CD4-positive, CD25-positive, alpha-beta regulatory T cell (primary cell): Measurements from ENCODE around the gene ULK3. TPM values are rescaled to one million over a fixed set of nuclear protein-coding genes. Genes with fewer than 3 reads are reported as not detected.
A peak's percentile ranks its signal among the peaks of the same experiment; 100 is the strongest.

Experiments
- ATAC-seq, 2 donors: fragments of 150-1000 bp; cut with Tn5 transposase; one replicate each; pipeline ENCODE4 v1.10.0; 2021; ENCODE audit warnings: low read depth in 2 of 2, moderate number of reproducible peaks in 2 of 2, moderate library complexity in 1 of 2
- DNase-seq, 3 donors: peaks; one replicate each; pipeline versions ENCODE4 v3.0.0 to v3.0.0-alpha.2; 2012 to 2022; ENCODE audit warnings: mixed read lengths in 1 of 3
- H3K27ac ChIP-seq: one replicate; pipeline ENCODE4 v1.7.0; 2013; ENCODE audit warnings: mild to moderate bottlenecking, low read length; ENCODE audit not compliant: insufficient read depth, poor library complexity, severe bottlenecking
- H3K27me3 ChIP-seq: one replicate; pipeline ENCODE4 v1.7.0; 2013; ENCODE audit warnings: low read length; ENCODE audit not compliant: control insufficient read depth, insufficient read depth
- H3K36me3 ChIP-seq: one replicate; pipeline ENCODE4 v1.7.0; 2013; ENCODE audit warnings: mild to moderate bottlenecking, low read length, moderate library complexity; ENCODE audit not compliant: control insufficient read depth, insufficient read depth
- H3K4me1 ChIP-seq: 2 replicates; pipeline ENCODE4 v1.7.0; 2013; ENCODE audit warnings: mild to moderate bottlenecking, low read length; ENCODE audit not compliant: insufficient read depth, control insufficient read depth, poor library complexity, severe bottlenecking
- H3K4me3 ChIP-seq: one replicate; pipeline ENCODE4 v1.7.0; 2013; ENCODE audit warnings: low read depth, mild to moderate bottlenecking, low read length, moderate library complexity
- H3K9me3 ChIP-seq, 2 experiments: 1 replicate in 1 of 2; 2 replicates in 1 of 2; pipeline ENCODE4 v1.7.0; 2013; ENCODE audit warnings: low read length in 2 of 2, mild to moderate bottlenecking in 1 of 2, moderate library complexity in 1 of 2; ENCODE audit not compliant: control insufficient read depth in 2 of 2
- H3K27ac Mint-ChIP-seq, 3 donors: one replicate each; pipeline ENCODE4 v1.8.0; 2020 to 2022; ENCODE audit warnings: mild to moderate bottlenecking in 3 of 3, mixed read lengths in 3 of 3, moderate library complexity in 2 of 3
- H3K27me3 Mint-ChIP-seq: one replicate; pipeline ENCODE4 v1.8.0; 2022; ENCODE audit warnings: mild to moderate bottlenecking, mixed read lengths
- H3K36me3 Mint-ChIP-seq: one replicate; pipeline ENCODE4 v1.8.0; 2020; ENCODE audit warnings: mixed read lengths
- H3K4me1 Mint-ChIP-seq, 4 donors: one replicate each; pipeline ENCODE4 v1.8.0; 2020 to 2022; ENCODE audit warnings: mixed read lengths in 4 of 4, mild to moderate bottlenecking in 1 of 4
- H3K4me3 Mint-ChIP-seq, 4 donors: one replicate each; pipeline ENCODE4 v1.8.0; 2020 to 2022; ENCODE audit warnings: mild to moderate bottlenecking in 4 of 4, mixed read lengths in 4 of 4, moderate library complexity in 3 of 4
- H3K9me3 Mint-ChIP-seq, 7 donors: one replicate each; pipeline ENCODE4 v1.8.0; 2020 to 2022; ENCODE audit warnings: mixed read lengths in 7 of 7, mild to moderate bottlenecking in 3 of 7, moderate library complexity in 2 of 7
- polyA plus RNA-seq, 4 donors: library from polyadenylated mRNA; unstranded; fragments of 300-500 nt; fragmentation: Illumina TruSeq; gene quantifications; one replicate each; pipeline ENCODE4 v1.2.3, GENCODE V29; 2021
- total RNA-seq: library from RNA; stranded (reverse); gene quantifications from one replicate; pipeline ENCODE4 v1.2.3, GENCODE V29; 2022

ULK3 gene
- total and polyA plus RNA-seq, 5 donors from 2014 or later = 22.5 to 54.4 (median 35.2) TPM

- DNase-seq (no peak), ATAC-seq (no peak)
- Mint-ChIP-seq H3K4me3 (peak overlapping the region; percentile 1 to 82 (median 36)), H3K36me3 (peaks cover 29% of the 10 kb centered on the region), H3K27me3 (no peaks in the 10 kb centered on the region), H3K4me1 (peaks cover 11 to 86% (median 61%) of the 10 kb centered on the region in 4 donors), H3K27ac (peak overlapping the region; percentile 72 to 98 (median 80)), H3K9me3 (no peaks in the 10 kb centered on the region)
- Histone ChIP-seq H3K4me3 (no peak overlapping the region), H3K27me3 (no peaks in the 10 kb centered on the region), H3K36me3 (peaks cover 19% of the 10 kb centered on the region), H3K27ac (peak overlapping the region; percentile 47), H3K4me1 (peaks cover 65% of the 10 kb centered on the region), H3K9me3 (no peaks in the 10 kb centered on the region)
Observed at GRCh38 chr15:74866090-74866489, 23.1 kb upstream of the ULK3 start.

- Mint-ChIP-seq H3K4me3 (peak overlapping the region; percentile 47 to 84 (median 53)), H3K27ac (peak overlapping the region; percentile 80 to 98 (median 89)), H3K27me3 (no peaks in the 10 kb centered on the region), H3K36me3 (peaks cover 29% of the 10 kb centered on the region), H3K9me3 (no peaks in the 10 kb centered on the region), H3K4me1 (peaks cover 11 to 80% (median 55%) of the 10 kb centered on the region in 4 donors)
- H3K36me3 ChIP-seq = peaks cover 19% of the 10 kb centered on the region
- no peak overlapping the region for H3K4me3 ChIP-seq
- H3K27me3 ChIP-seq = no peaks in the 10 kb centered on the region
- no peak overlapping the region for H3K27ac ChIP-seq
- peaks cover 57% of the 10 kb centered on the region for H3K4me1 ChIP-seq
- ATAC-seq (no peak), DNase-seq (no peak)
- H3K9me3 ChIP-seq = no peaks in the 10 kb centered on the region
Observed at GRCh38 chr15:74865316-74865715, 22.4 kb upstream of the ULK3 start.

DNA sequence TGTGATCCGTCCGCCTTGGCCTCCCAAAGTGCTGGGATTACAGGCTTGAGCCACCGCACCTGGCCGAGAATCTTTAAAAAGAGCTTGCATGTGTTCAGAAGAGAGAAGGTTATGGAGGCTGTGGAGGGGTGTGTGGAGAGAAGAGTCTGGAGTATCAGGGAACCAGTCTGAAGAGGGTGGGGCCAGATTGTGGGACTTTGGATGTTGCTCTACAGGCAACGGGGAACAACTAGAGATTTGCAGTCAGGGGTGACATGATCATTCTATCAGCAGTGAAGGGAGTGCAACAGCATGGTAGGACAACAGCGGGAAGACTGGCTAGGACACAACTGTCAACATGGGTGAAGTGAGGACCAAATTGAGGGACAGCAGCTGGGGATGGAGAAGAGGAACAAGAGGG is 21.3 kb upstream of the ULK3 start:
- Mint-ChIP-seq H3K4me1 (peaks cover 11 to 78% (median 45%) of the 10 kb centered on the region in 4 donors), H3K36me3 (peaks cover 30% of the 10 kb centered on the region), H3K27ac (peak overlapping the region; percentile 23 to 87 (median 49)), H3K4me3 (peak overlapping the region in 3 of 4 donors; percentile 65 to 82 (median 78)), H3K9me3 (no peaks in the 10 kb centered on the region), H3K27me3 (no peaks in the 10 kb centered on the region)
- H3K9me3 ChIP-seq = no peaks in the 10 kb centered on the region
- H3K27ac ChIP-seq = no peak overlapping the region
- H3K27me3 ChIP-seq = no peaks in the 10 kb centered on the region
- H3K36me3 ChIP-seq = peaks cover 19% of the 10 kb centered on the region
- DNase-seq (no peak), ATAC-seq (no peak)
- H3K4me1 ChIP-seq = peaks cover 52% of the 10 kb centered on the region
- H3K4me3 ChIP-seq = no peak overlapping the region

- Histone ChIP-seq H3K4me3 (no peak overlapping the region), H3K27ac (no peak overlapping the region), H3K9me3 (no peaks in the 10 kb centered on the region), H3K4me1 (peaks cover 49% of the 10 kb centered on the region), H3K27me3 (no peaks in the 10 kb centered on the region), H3K36me3 (peaks cover 18% of the 10 kb centered on the region)
- peak in 1 of 3 donors; percentile 24 for DNase-seq
- Mint-ChIP-seq H3K27ac (peak overlapping the region; percentile 65 to 84 (median 75)), H3K36me3 (peaks cover 34% of the 10 kb centered on the region), H3K9me3 (no peaks in the 10 kb centered on the region), H3K27me3 (no peaks in the 10 kb centered on the region), H3K4me1 (peaks cover 12 to 78% (median 46%) of the 10 kb centered on the region in 4 donors), H3K4me3 (peak overlapping the region; percentile 8 to 65 (median 35))
- ATAC-seq = peak; percentile 33 to 42
Observed at GRCh38 chr15:74863239-74864056, 20.5 kb upstream of the ULK3 start.

- peaks cover 31% of the 10 kb centered on the region for H3K4me1 ChIP-seq
- ATAC-seq (no peak), DNase-seq (no peak)
- H3K4me1 Mint-ChIP-seq = peaks cover 10 to 54% (median 26%) of the 10 kb centered on the region in 4 donors
- H3K27me3 ChIP-seq = no peaks in the 10 kb centered on the region
- H3K36me3 Mint-ChIP-seq = peaks cover 14% of the 10 kb centered on the region
- peak overlapping the region; percentile 1 for H3K4me3 ChIP-seq
- peak overlapping the region in 2 of 4 donors; percentile 28 to 72 for H3K4me3 Mint-ChIP-seq
- H3K9me3 ChIP-seq = no peaks in the 10 kb centered on the region
- H3K9me3 Mint-ChIP-seq = no peaks in the 10 kb centered on the region
- H3K27ac Mint-ChIP-seq = peak overlapping the region; percentile 9 to 93 (median 91)
- H3K36me3 ChIP-seq = peaks cover 23% of the 10 kb centered on the region
- H3K27ac ChIP-seq = peak overlapping the region; percentile 3
- no peaks in the 10 kb centered on the region for H3K27me3 Mint-ChIP-seq
Observed at GRCh38 chr15:74858369-74858740, 15.4 kb upstream of the ULK3 start.

GRCh38 chr15:74857671-74858368 is 14.9 kb upstream of the ULK3 start:
- Histone ChIP-seq H3K36me3 (peaks cover 29% of the 10 kb centered on the region), H3K27me3 (no peaks in the 10 kb centered on the region), H3K9me3 (no peaks in the 10 kb centered on the region), H3K4me1 (peaks cover 29% of the 10 kb centered on the region), H3K27ac (peak overlapping the region; percentile 37), H3K4me3 (peak overlapping the region; percentile 1)
- Mint-ChIP-seq H3K4me1 (peaks cover 10 to 52% (median 27%) of the 10 kb centered on the region in 4 donors), H3K27ac (peak overlapping the region; percentile 32 to 93 (median 91)), H3K36me3 (peaks cover 20% of the 10 kb centered on the region), H3K4me3 (peak overlapping the region in 3 of 4 donors; percentile 53 to 72 (median 59)), H3K27me3 (no peaks in the 10 kb centered on the region), H3K9me3 (no peaks in the 10 kb centered on the region)
- ATAC-seq = peak; percentile 54 to 67
- no peak for DNase-seq

DNA sequence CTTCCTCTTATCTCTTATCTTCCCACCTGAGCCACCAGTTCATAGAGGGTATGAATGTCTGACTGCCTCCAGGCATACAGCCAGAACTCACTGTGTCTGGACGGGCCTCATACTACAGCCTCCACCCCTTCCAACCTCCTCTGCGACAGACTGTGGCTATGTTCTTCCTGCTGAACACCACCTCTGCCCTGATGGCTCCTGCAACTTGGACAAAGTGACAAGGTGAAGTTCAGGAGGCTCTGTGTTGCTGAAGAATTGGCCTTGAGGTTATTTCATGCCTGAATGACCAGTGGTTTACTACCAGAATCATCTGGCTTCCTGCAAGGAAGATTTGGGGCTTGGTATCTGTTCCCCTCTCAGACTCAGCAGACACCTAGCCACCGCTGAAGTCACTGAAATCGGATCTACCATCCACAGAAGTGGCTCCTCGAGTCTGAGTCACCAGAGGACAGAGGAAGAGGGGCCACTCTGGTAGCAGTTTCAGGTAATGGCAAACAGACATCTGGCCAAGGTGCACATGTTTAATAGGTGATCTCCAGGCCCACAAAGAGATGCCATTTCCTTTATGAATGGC is 14.2 kb upstream of the ULK3 start:
- H3K4me3 ChIP-seq = no peak overlapping the region
- H3K9me3 ChIP-seq = no peaks in the 10 kb centered on the region
- no peaks in the 10 kb centered on the region for H3K27me3 ChIP-seq
- peak overlapping the region; percentile 37 for H3K27ac ChIP-seq
- peaks cover 22% of the 10 kb centered on the region for H3K36me3 Mint-ChIP-seq
- H3K4me1 ChIP-seq = peaks cover 29% of the 10 kb centered on the region
- H3K4me1 Mint-ChIP-seq = peaks cover 10 to 46% (median 27%) of the 10 kb centered on the region in 4 donors
- H3K27ac Mint-ChIP-seq = peak overlapping the region; percentile 91 to 99 (median 93)
- DNase-seq (no peak), ATAC-seq (peak in 1 of 2 donors; percentile 43)
- H3K9me3 Mint-ChIP-seq = no peaks in the 10 kb centered on the region
- H3K4me3 Mint-ChIP-seq = peak overlapping the region in 3 of 4 donors; percentile 39 to 59 (median 53)
- H3K36me3 ChIP-seq = peaks cover 35% of the 10 kb centered on the region
- no peaks in the 10 kb centered on the region for H3K27me3 Mint-ChIP-seq
